SK-MEL-5 (cell line): ENCODE results near the gene FREM3. TPM values are rescaled to one million over a fixed set of nuclear protein-coding genes. Genes with fewer than 3 reads are reported as not detected.
"Not testable (repeated sequence)": the region's sequence is repeated elsewhere in the genome, so short reads cannot be mapped to it uniquely, and the experiment has no call there.

Source experiments
- DNase-seq: peaks from one replicate; pipeline ENCODE4 v3.0.0-alpha.2; 2016; ENCODE audit warnings: low read depth, low spot score
- in situ Hi-C: cut with HindIII; loops from 2 replicates; pipeline ENCODE4 v1.10.0; 2016; ENCODE audit warnings: low sequenced_read_pairs, high pct_unique_total_duplicates, low pct_unique_long_range_greater_than_20kb
- total RNA-seq: library from RNA; depleted of rRNA; stranded (reverse); fragments of >200 nt; shearing (Covaris generic); gene quantifications from 2 replicates; pipeline ENCODE4 v1.2.3, GENCODE V29; 2014

FREM3 gene
- total RNA-seq, 1 experiment from 2014 or later: not detected

DNA sequence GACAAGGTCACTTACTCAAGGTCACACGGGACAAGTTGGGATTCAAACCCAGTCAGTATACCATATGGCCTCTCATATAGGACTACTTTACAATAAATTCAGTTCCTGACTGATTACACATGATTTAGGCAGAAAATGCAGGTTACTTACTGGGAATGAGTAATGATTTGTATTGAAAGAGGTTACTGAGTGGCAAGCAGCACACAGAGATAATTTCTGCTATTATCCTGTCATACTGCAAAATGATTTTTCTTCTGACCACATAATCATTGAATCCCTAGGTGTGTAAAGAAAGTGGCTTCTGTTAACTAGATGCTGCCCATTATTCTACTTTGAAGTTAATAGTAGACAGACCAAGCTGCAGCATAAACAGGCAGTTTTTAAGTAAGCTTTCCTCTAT is 8.2 kb downstream of the FREM3 start:
- in situ Hi-C loops: no loop called here
- DNase-seq: no peak

DNA sequence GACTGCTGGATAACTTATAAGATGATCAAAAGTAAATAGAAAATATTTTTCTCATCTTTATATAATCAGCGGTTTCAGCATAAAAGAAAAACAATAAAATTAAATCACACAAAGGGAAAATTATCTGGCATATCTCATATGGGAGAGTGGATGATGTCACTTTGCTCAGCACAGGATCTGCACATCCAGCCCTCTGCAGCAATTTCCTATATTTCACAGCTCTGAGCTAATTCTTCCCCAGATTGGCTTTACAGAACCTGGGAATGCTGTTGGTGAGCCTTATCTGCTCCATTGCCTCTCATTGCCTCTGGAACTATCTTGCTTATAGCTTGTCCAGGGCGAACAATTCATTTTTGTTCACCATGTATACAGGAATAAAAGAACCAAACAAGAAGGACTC is 21.0 kb downstream of the FREM3 start:
- in situ Hi-C loops: no loop called here
- DNase-seq: no peak

- in situ Hi-C loops, DNase-seq: not testable (repeated sequence)
These were observed 26.8 kb downstream of the FREM3 start for GRCh38 chr4:143673629-143674028.

GRCh38 chr4:143668930-143669552 is 31.4 kb downstream of the FREM3 start:
- DNase-seq: no peak
- in situ Hi-C loops: no loop called here

DNA sequence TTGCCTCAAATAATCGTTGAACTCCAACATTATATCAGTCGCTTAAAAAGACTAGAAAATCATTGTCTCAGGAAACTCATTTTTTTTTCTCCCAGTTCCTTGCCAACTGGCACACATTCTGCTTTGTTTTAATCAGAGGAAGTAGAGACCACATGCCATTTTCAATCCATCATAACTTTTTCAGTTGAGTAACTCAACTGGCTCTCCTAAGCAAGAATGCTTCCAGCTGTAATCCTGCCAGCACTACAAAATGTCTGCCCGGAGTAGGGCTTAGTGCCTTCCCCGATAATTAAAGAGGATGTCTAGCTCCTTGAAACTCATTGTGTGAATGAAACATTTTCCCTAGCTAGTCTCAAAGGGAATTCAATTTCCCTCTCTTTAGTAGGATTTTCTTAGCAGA is 33.0 kb downstream of the FREM3 start:
- in situ Hi-C loops: no loop called here
- DNase-seq: peak; percentile 61

- in situ Hi-C loops: no loop called here
- DNase-seq: no peak
These were observed 42.1 kb downstream of the FREM3 start for GRCh38 chr4:143658336-143658735.

DNA sequence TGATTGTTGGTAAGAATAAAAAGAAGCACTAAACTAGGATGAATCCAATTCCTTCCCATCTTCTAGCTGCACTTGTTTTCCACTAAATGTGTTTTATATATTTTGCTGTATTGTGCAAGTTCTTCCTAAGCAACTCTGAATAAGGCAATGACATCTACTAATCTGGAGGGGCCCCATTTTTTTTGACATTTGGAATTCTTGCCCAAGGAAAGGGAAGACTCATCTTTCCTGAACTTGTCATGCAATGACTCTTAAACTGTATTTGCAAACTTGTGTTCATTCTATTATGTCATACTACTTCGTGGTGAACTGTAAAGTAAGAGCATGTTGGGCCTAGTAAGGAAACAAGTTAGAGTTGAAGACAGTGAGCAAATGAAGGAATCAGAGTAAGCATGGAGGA is 45.9 kb downstream of the FREM3 start:
- DNase-seq: no peak
- in situ Hi-C loops: no loop called here

- DNase-seq: no peak
- in situ Hi-C loops: no loop called here
These were observed 47.4 kb downstream of the FREM3 start for GRCh38 chr4:143653031-143653430.

GRCh38 chr4:143643399-143643798 is 57.1 kb downstream of the FREM3 start:
- no peak for DNase-seq
- in situ Hi-C loops: no loop called here

GRCh38 chr4:143642611-143643010 is 57.9 kb downstream of the FREM3 start:
- in situ Hi-C loops: no loop called here
- no peak for DNase-seq

- in situ Hi-C loops: no loop called here
- peak; percentile 7 for DNase-seq
These were observed 59.1 kb downstream of the FREM3 start for GRCh38 chr4:143641361-143641760.

DNA sequence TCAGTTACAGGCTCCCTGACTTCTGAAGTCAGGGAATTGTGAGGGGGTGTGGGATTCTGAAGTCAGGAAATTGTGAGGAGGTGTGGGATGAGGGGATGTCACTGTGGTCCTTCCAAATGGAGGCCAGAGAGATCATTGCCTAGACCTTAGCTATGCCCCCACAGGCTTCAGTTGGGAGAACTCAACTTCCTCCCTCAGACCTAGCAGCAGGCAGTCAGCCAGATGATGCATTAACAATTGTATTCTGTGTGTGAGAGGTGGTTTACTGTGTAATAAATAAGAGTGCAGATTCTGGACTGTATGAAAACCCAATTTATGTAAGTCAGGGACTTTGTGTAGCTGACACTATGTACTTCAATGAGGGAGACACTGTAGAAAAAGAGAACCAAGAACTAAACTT is 65.7 kb downstream of the FREM3 start:
- in situ Hi-C loops: no loop called here
- no peak for DNase-seq

DNA sequence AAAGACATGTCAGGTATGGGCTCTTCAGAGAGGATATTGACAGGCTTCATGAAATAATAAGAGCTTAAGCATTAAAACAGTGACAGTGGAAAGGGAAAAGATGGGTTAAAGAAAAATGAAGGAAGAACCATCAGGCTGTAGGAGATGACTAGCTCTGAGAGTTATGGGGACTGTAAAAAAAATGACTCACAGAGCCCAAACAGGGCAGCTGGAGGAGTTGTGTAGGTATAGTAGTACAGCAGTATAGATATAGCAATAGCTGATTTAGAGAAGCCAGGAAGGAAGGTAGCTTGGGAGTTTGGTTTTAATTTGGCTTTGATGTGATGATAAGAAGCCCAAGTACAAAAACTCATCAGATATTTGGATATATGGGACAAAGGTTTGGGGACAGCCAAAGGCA is 66.6 kb downstream of the FREM3 start:
- DNase-seq: no peak
- in situ Hi-C loops: no loop called here

- no peak for DNase-seq
- in situ Hi-C loops: no loop called here
These were observed 74.2 kb downstream of the FREM3 start for GRCh38 chr4:143626134-143626911.

DNA sequence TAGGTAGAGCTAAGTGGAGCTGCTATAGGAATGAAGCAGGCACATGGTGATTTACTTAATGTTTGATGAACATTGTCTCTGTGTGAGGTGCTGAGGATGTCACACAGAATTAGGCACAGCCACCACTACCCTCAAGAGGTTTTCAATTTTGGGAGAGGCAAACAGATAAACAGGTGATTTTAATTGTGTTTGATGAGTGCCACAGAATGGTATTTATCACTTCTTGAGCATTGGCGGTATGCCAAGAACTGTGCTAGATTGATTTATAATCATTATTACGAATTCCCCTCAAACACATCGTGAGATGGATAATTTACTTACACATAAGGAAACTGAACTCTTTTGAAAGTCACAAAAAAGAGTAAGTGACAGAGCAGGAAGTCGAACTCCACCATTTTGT is 74.8 kb downstream of the FREM3 start:
- in situ Hi-C loops: no loop called here
- no peak for DNase-seq

- in situ Hi-C loops: no loop called here
- no peak for DNase-seq
These were observed 76.6 kb downstream of the FREM3 start for GRCh38 chr4:143623896-143624295.

- in situ Hi-C loops: no loop called here
These were observed 81.7 kb downstream of the FREM3 start for GRCh38 chr4:143618811-143619210.

DNA sequence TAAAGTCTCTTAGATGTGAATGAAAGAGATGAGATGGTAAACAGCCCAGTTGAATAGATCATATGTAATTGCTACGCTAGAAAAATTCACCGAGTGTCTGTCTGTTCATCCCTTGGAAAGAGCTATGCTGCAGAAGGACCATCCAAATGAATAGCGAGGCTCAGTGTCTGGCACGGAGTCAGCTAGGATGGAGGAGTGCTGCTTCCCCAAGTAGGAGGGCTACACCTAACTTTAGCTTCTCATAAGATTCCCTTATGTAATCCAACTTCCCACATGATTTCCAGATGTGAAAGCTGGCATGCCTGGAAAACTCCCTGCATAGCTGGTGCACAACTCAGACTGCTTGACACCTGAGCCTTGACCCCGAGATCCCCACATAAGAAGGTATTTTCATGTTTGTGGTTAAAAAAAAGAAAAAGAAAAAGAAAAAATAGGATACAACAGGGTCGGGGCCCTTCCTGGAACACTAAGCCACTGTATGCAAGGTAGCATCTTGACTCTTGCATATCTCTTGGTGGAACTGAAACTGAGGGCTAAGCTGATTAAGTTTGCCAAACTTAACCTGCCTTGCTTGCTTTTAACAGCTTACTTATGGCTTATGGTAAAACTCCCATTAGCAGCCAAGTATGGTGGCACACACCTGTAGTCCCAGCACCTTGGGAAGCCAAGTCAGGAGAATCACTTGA is 82.3 kb downstream of the FREM3 start:
- no peak for DNase-seq
- in situ Hi-C loops: no loop called here

More at GRCh38 chr4:143618811-143619210, 81.7 kb downstream of the FREM3 start:
- DNase-seq: no peak

DNA sequence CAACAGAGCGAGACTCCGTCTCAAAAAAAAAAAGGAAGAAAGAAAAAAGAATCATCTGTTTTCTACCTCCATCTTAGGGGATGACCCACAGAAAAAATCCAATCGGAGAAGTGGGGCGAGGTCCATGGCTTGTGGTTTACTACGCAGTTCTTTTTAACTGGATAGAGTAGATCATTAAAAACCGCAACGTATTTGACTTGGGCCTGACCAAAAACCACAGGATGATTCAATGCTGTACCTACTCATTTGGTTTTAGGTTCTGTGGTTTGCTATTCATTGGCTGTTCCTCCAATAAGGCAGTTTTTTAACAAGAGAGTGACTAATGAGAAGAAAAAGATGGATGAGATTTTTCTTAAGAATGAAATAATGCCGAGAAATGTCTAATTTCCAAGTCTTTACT is 83.7 kb downstream of the FREM3 start:
- in situ Hi-C loops: no loop called here
- no peak for DNase-seq
